Measurements from ENCODE around the gene TTC36.

GRCh38 chr11:118519549-118519948 is 7.7 kb upstream of the TTC36 start:
- TF ChIP-seq CTCF (conservative IDR thresholded peaks at IDR 0.05; ENCODE audit: low read depth in 2 of 2) (no peak), POLR2AphosphoS5 (IDR thresholded peaks at IDR 0.05; ENCODE audit: low read depth) (no peak), EZH2 (IDR thresholded peaks at IDR 0.05; ENCODE audit: low read depth, unreplicated experiment) (no peak), ZNF331 (CRISPR knock-in tag; IDR thresholded peaks at IDR 0.05; ENCODE audit: low read depth) (no peak), EZH2phosphoT487 (IDR thresholded peaks at IDR 0.05; ENCODE audit: unreplicated experiment) (no peak), REST (IDR thresholded peaks at IDR 0.05; ENCODE audit: unreplicated experiment) (no peak), CREB1 (CRISPR knock-in tag; IDR thresholded peaks at IDR 0.05; ENCODE audit: low read depth) (no peak), NANOG (IDR thresholded peaks at IDR 0.05; ENCODE audit: borderline replicate concordance) (no peak), JUNB (IDR thresholded peaks at IDR 0.05; ENCODE audit: unreplicated experiment) (no peak)

Measured in GM23338 (cell line).